IPS-20b (cell line): ENCODE measurements around the gene DENND6B.

Experiments used
- H3K27ac ChIP-seq: one replicate; pipeline ENCODE4 v1.5.1; 2013; ENCODE audit warnings: low read length
- H3K27me3 ChIP-seq: 2 replicates; pipeline ENCODE4 v1.6.1; 2013; ENCODE audit warnings: mild to moderate bottlenecking, low read length, inconsistent platforms; ENCODE audit not compliant: insufficient read depth
- H3K36me3 ChIP-seq: 2 replicates; pipeline ENCODE4 v1.6.1; 2013; ENCODE audit warnings: low read depth, mild to moderate bottlenecking, inconsistent platforms, low read length, moderate library complexity; ENCODE audit not compliant: insufficient read depth
- H3K4me1 ChIP-seq: 2 replicates; pipeline ENCODE4 v1.6.1; 2013; ENCODE audit warnings: mild to moderate bottlenecking, control low read depth, inconsistent platforms, low read length, moderate library complexity; ENCODE audit not compliant: insufficient read depth
- H3K4me3 ChIP-seq: 2 replicates; pipeline ENCODE4 v1.5.1; 2013; ENCODE audit warnings: mild to moderate bottlenecking, low read length, inconsistent platforms
- H3K9ac ChIP-seq: 2 replicates; pipeline ENCODE4 v1.6.1; 2013; ENCODE audit warnings: low read depth, mild to moderate bottlenecking, inconsistent platforms, low read length, moderate library complexity
- H3K9me3 ChIP-seq: 2 replicates; pipeline ENCODE4 v1.6.1; 2013; ENCODE audit warnings: mild to moderate bottlenecking, low read depth, low read length, inconsistent platforms; ENCODE audit not compliant: insufficient read depth

Gene DENND6B

GRCh38 chr22:50305923-50306566 lies 20.8 kb downstream of the DENND6B start:
- Histone ChIP-seq H3K9ac (peak overlapping the region; percentile 64; the same call in 1 of the 2 replicates), H3K4me1 (peaks cover 25% of the 10 kb centered on the region), H3K9me3 (no peaks in the 10 kb centered on the region), H3K36me3 (no peaks in the 10 kb centered on the region), H3K27ac (no peak overlapping the region), H3K4me3 (peak overlapping the region; percentile 73), H3K27me3 (peaks cover 12% of the 10 kb centered on the region; the same call in 1 of the 2 replicates)

- no peak overlapping the region for H3K27ac ChIP-seq
- H3K9ac ChIP-seq = peak overlapping the region; percentile 64; the same call in 1 of the 2 replicates
- H3K4me1 ChIP-seq = peaks cover 25% of the 10 kb centered on the region
- H3K4me3 ChIP-seq = peak overlapping the region; percentile 73; the same call in 1 of the 2 replicates
- peaks cover 12% of the 10 kb centered on the region; the same call in 1 of the 2 replicates for H3K27me3 ChIP-seq
- no peaks in the 10 kb centered on the region for H3K36me3 ChIP-seq
- no peaks in the 10 kb centered on the region for H3K9me3 ChIP-seq
Observed at GRCh38 chr22:50305393-50305922, 21.4 kb downstream of the DENND6B start.

- Histone ChIP-seq H3K27ac (no peak overlapping the region), H3K9me3 (no peaks in the 10 kb centered on the region), H3K4me3 (no peak overlapping the region), H3K36me3 (no peaks in the 10 kb centered on the region), H3K4me1 (peaks cover 25% of the 10 kb centered on the region), H3K27me3 (peaks cover 12% of the 10 kb centered on the region; the same call in 1 of the 2 replicates), H3K9ac (no peak overlapping the region)
Observed at GRCh38 chr22:50304528-50305392, 22.1 kb downstream of the DENND6B start.

GRCh38 chr22:50303848-50304527 lies 22.8 kb downstream of the DENND6B start:
- Histone ChIP-seq H3K27ac (no peak overlapping the region), H3K9ac (no peak overlapping the region), H3K9me3 (no peaks in the 10 kb centered on the region), H3K4me3 (no peak overlapping the region), H3K4me1 (peaks cover 24% of the 10 kb centered on the region), H3K27me3 (peaks cover 12% of the 10 kb centered on the region; the same call in 1 of the 2 replicates), H3K36me3 (no peaks in the 10 kb centered on the region)

GRCh38 chr22:50303515-50303847 lies 23.3 kb downstream of the DENND6B start:
- peaks cover 19% of the 10 kb centered on the region for H3K4me1 ChIP-seq

GRCh38 chr22:50302564-50302963 lies 24.2 kb downstream of the DENND6B start:
- Histone ChIP-seq H3K27me3 (peaks cover 12% of the 10 kb centered on the region; the same call in 1 of the 2 replicates), H3K4me1 (peaks cover 15% of the 10 kb centered on the region), H3K4me3 (no peak overlapping the region), H3K9me3 (no peaks in the 10 kb centered on the region), H3K9ac (no peak overlapping the region), H3K36me3 (no peaks in the 10 kb centered on the region), H3K27ac (no peak overlapping the region)

More at GRCh38 chr22:50303515-50303847, 23.3 kb downstream of the DENND6B start:
- H3K27me3 ChIP-seq = peaks cover 12% of the 10 kb centered on the region; the same call in 1 of the 2 replicates
- H3K27ac ChIP-seq = no peak overlapping the region
- H3K9me3 ChIP-seq = no peaks in the 10 kb centered on the region
- H3K4me3 ChIP-seq = no peak overlapping the region
- no peaks in the 10 kb centered on the region for H3K36me3 ChIP-seq
- H3K9ac ChIP-seq = no peak overlapping the region

- peaks cover 12% of the 10 kb centered on the region; the same call in 1 of the 2 replicates for H3K27me3 ChIP-seq
- peaks cover 15% of the 10 kb centered on the region for H3K4me1 ChIP-seq
- no peak overlapping the region for H3K9ac ChIP-seq
- H3K36me3 ChIP-seq = no peaks in the 10 kb centered on the region
- no peak overlapping the region for H3K27ac ChIP-seq
- no peak overlapping the region for H3K4me3 ChIP-seq
- no peaks in the 10 kb centered on the region for H3K9me3 ChIP-seq
Observed at GRCh38 chr22:50302041-50302541, 24.7 kb downstream of the DENND6B start.

GRCh38 chr22:50301581-50301991 lies 25.2 kb downstream of the DENND6B start:
- H3K36me3 ChIP-seq = no peaks in the 10 kb centered on the region
- H3K9me3 ChIP-seq = no peaks in the 10 kb centered on the region
- peaks cover 15% of the 10 kb centered on the region for H3K4me1 ChIP-seq
- no peak overlapping the region for H3K4me3 ChIP-seq
- H3K9ac ChIP-seq = no peak overlapping the region
- no peak overlapping the region for H3K27ac ChIP-seq
- H3K27me3 ChIP-seq = peaks cover 8% of the 10 kb centered on the region; the same call in 1 of the 2 replicates

- peaks cover under 1% of the 10 kb centered on the region; the same call in 1 of the 2 replicates for H3K27me3 ChIP-seq
- H3K36me3 ChIP-seq = no peaks in the 10 kb centered on the region
- no peak overlapping the region for H3K27ac ChIP-seq
- H3K9ac ChIP-seq = no peak overlapping the region
- H3K4me3 ChIP-seq = no peak overlapping the region
- peaks cover 8% of the 10 kb centered on the region for H3K4me1 ChIP-seq
- no peaks in the 10 kb centered on the region for H3K9me3 ChIP-seq
Observed at GRCh38 chr22:50300620-50301257, 26.1 kb downstream of the DENND6B start.

- peaks cover 7% of the 10 kb centered on the region; the same call in 1 of the 2 replicates for H3K4me1 ChIP-seq
- H3K4me3 ChIP-seq = peak overlapping the region; percentile 58; the same call in 1 of the 2 replicates
- no peaks in the 10 kb centered on the region for H3K27me3 ChIP-seq
- H3K27ac ChIP-seq = no peak overlapping the region
- no peaks in the 10 kb centered on the region for H3K36me3 ChIP-seq
- no peaks in the 10 kb centered on the region for H3K9me3 ChIP-seq
- no peak overlapping the region; the same call in 1 of the 2 replicates for H3K9ac ChIP-seq
Observed at GRCh38 chr22:50299785-50300619, 26.8 kb downstream of the DENND6B start.
